ENCODE data around the gene AGRN.
"Not testable (repeated sequence)": the region's sequence is repeated elsewhere in the genome, so short reads cannot be mapped to it uniquely, and the experiment has no call there.

AGRN gene

GRCh38 chr1:1062348-1063163, 42.6 kb downstream of the AGRN start:
- FAIRE-seq: no peak

GRCh38 chr1:1063261-1063944, 43.5 kb downstream of the AGRN start:
- DNase-seq (ENCODE audit: insufficient read length, low spot score): no peak
- no peak for FAIRE-seq

More at GRCh38 chr1:1062348-1063163, 42.6 kb downstream of the AGRN start:
- no peak for DNase-seq (ENCODE audit: insufficient read length, low spot score)

GRCh38 chr1:1063945-1064831, 44.3 kb downstream of the AGRN start:
- FAIRE-seq: peak; percentile 85

GRCh38 chr1:1065265-1065939, 45.5 kb downstream of the AGRN start:
- DNase-seq (ENCODE audit: insufficient read length, low spot score): no peak
- FAIRE-seq: no peak

More at GRCh38 chr1:1063945-1064831, 44.3 kb downstream of the AGRN start:
- peak; percentile 96 for DNase-seq (ENCODE audit: insufficient read length, low spot score)

- FAIRE-seq; DNase-seq (ENCODE audit: insufficient read length, low spot score): not testable (repeated sequence)
These were observed 46.0 kb downstream of the AGRN start for GRCh38 chr1:1065940-1066304.

GRCh38 chr1:1066403-1067283, 46.7 kb downstream of the AGRN start:
- DNase-seq (ENCODE audit: insufficient read length, low spot score) (no peak), FAIRE-seq (no peak)

- DNase-seq (ENCODE audit: insufficient read length, low spot score): no peak
- no peak for FAIRE-seq
These were observed 47.5 kb downstream of the AGRN start for GRCh38 chr1:1067284-1067859.

- no peak for DNase-seq (ENCODE audit: insufficient read length, low spot score)
- no peak for FAIRE-seq
These were observed 48.1 kb downstream of the AGRN start for GRCh38 chr1:1067860-1068516.

- FAIRE-seq (peak; percentile 80), DNase-seq (ENCODE audit: insufficient read length, low spot score) (peak; percentile 84)
These were observed 48.7 kb downstream of the AGRN start for GRCh38 chr1:1068517-1069055.

GRCh38 chr1:1069056-1069710, 49.3 kb downstream of the AGRN start:
- FAIRE-seq: peak; percentile 97

GRCh38 chr1:1069711-1070676, 50.1 kb downstream of the AGRN start:
- FAIRE-seq (no peak), DNase-seq (ENCODE audit: insufficient read length, low spot score) (peak; percentile 70)

More at GRCh38 chr1:1069056-1069710, 49.3 kb downstream of the AGRN start:
- DNase-seq (ENCODE audit: insufficient read length, low spot score): peak; percentile 99

GRCh38 chr1:1071486-1072298, 51.8 kb downstream of the AGRN start:
- FAIRE-seq (no peak), DNase-seq (ENCODE audit: insufficient read length, low spot score) (no peak)

- DNase-seq (ENCODE audit: insufficient read length, low spot score) (no peak), FAIRE-seq (no peak)
These were observed 52.5 kb downstream of the AGRN start for GRCh38 chr1:1072299-1072848.

GRCh38 chr1:1072849-1073742, 53.2 kb downstream of the AGRN start:
- FAIRE-seq: no peak

More at GRCh38 chr1:1072849-1073742, 53.2 kb downstream of the AGRN start:
- DNase-seq (ENCODE audit: insufficient read length, low spot score): no peak

Data from GM19239 (cell line).